Lower leg skin (tissue), 3 donors: ENCODE results near the gene ADARB1.

Experiments used
- POLR2A ChIP-seq, 2 donors: fragments of 450-650 bp; IDR thresholded peaks; one replicate each; pipeline ENCODE4 v1.6.1; 2016 to 2017; ENCODE audit warnings: antibody characterized with exemption in 2 of 2, mild to moderate bottlenecking in 1 of 2, moderate library complexity in 1 of 2
- TF ChIP-seq, protein P1 (sequence below), 3 donors: fragments of 450-650 bp; IDR thresholded peaks; one replicate each; pipeline ENCODE4 v1.5.1; 2016; ENCODE audit warnings: antibody characterized with exemption in 3 of 3, mild to moderate bottlenecking in 3 of 3, moderate library complexity in 2 of 3

DNA sequence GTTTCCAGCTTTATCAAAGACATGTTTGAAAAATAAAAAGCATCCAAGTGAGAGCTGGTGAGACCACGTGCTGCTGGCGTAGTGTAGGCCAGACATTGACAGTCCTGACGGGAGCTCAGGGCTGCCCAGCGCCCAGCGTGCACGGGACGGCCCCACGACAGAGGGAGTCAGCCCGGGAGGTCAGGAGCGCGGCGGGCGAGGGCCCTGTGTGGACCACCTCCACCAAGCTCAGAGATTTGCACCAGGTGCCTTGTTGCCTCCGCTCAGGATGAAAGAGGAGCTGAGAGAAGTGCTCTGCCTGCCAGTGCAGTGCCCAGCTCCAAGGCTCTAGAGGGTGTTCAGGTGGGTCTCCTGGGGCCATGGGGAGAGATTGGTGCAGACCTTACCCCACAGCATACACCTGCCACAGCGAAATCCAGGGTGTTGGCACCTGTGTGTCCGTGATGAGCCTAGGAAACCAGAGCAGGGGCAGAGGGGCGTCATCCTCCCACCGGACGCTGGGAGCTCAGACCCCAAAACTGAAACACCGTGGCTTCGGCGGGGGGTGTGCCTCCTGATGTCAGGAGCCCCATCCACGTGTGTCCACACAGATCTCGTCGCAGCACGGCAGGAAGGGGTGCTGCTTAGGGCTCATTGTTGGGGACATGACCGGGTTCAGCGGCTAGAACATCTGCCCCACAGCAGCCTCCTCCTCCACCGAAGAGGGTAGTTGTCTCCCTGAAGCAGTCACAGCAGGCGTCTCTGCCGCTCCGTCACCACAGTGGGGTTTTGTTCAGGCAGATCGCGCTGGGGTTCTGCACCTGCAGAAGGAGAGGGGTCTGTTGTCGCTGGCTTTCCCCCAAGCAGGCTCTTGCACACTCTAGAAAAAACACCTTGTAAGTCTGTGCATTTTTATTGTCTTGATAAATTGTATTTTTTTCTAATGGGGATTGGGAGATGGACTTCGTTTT is 149.1 kb downstream of the ADARB1 start:
- TF ChIP-seq, protein P1, sequence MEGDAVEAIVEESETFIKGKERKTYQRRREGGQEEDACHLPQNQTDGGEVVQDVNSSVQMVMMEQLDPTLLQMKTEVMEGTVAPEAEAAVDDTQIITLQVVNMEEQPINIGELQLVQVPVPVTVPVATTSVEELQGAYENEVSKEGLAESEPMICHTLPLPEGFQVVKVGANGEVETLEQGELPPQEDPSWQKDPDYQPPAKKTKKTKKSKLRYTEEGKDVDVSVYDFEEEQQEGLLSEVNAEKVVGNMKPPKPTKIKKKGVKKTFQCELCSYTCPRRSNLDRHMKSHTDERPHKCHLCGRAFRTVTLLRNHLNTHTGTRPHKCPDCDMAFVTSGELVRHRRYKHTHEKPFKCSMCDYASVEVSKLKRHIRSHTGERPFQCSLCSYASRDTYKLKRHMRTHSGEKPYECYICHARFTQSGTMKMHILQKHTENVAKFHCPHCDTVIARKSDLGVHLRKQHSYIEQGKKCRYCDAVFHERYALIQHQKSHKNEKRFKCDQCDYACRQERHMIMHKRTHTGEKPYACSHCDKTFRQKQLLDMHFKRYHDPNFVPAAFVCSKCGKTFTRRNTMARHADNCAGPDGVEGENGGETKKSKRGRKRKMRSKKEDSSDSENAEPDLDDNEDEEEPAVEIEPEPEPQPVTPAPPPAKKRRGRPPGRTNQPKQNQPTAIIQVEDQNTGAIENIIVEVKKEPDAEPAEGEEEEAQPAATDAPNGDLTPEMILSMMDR (IDR thresholded peaks at IDR 0.05) = no peak
- TF ChIP-seq POLR2A (IDR thresholded peaks at IDR 0.05) = no peak
